Right lobe of liver (tissue), 6 donors: ENCODE measurements around the gene H6PD. TPM values are rescaled to one million over a fixed set of nuclear protein-coding genes. Genes with fewer than 3 reads are reported as not detected.

Source experiments
- ATAC-seq, 4 donors: fragments of 200-7000 bp; cut with Tn5 transposase; one replicate each; pipeline ENCODE4 v1.9.1; 2020; ENCODE audit warnings: mild to moderate bottlenecking in 4 of 4, moderate library complexity in 4 of 4
- DNase-seq, 3 donors: peaks; one replicate each; pipeline ENCODE4 v3.0.0-alpha.2; 2020
- H3K27ac ChIP-seq, 3 donors: fragments of 200-600 bp; one replicate each; pipeline ENCODE4 v1.8.0; 2022
- H3K27me3 ChIP-seq, 2 donors: fragments of 200-600 bp; one replicate each; pipeline ENCODE4 v1.8.0; 2022
- H3K36me3 ChIP-seq, 4 donors: fragments of 200-600 bp; sonication (generic) in 1 of 4; one replicate each; pipeline versions ENCODE4 v1.5.1 to v1.8.0; 2017 to 2022; ENCODE audit warnings: control low read depth in 1 of 4
- H3K4me1 ChIP-seq, 4 donors: fragments of 200-600 bp; sonication (generic) in 1 of 4; one replicate each; pipeline versions ENCODE4 v1.5.1 to v1.8.0; 2017 to 2022; ENCODE audit warnings: control low read depth in 1 of 4
- H3K4me3 ChIP-seq, 3 donors: fragments of 200-600 bp; one replicate each; pipeline ENCODE4 v1.8.0; 2022
- H3K9me3 ChIP-seq, 4 donors: fragments of 200-600 bp; sonication (generic) in 1 of 4; one replicate each; pipeline versions ENCODE4 v1.5.1 to v1.8.0; 2017 to 2022; ENCODE audit warnings: control low read depth in 1 of 4
- CTCF ChIP-seq, 4 donors: fragments of 200-600 bp in 3 of 4; fragments of 450-650 bp in 1 of 4; IDR thresholded peaks; one replicate each; pipeline versions ENCODE4 v1.5.1 to v1.8.0; 2016 to 2022; ENCODE audit warnings: antibody characterized with exemption in 4 of 4, mild to moderate bottlenecking in 2 of 4
- POLR2A ChIP-seq: fragments of 450-650 bp; IDR thresholded peaks from one replicate; pipeline ENCODE4 v1.6.1; 2017; ENCODE audit warnings: antibody characterized with exemption, mild to moderate bottlenecking
- WGBS: methylation state at CpG from one replicate; pipeline ENCODE4 v1.1.6; 2018; ENCODE audit warnings: low coverage, low lambda C conversion rate; ENCODE audit not compliant: insufficient coverage; ENCODE audit errors: missing lambda C conversion rate; 5-methylcytosine and 5-hydroxymethylcytosine counted together
- intact Hi-C, 2 donors: fragments of 100-400 bp; cut with DNase I; formaldehyde crosslinking; loops; one replicate each; pipeline versions ENCODE4 v1.11.2 to v1.14.1; 2022
- total RNA-seq, 6 experiments: library from RNA; depleted of rRNA in 2 of 6; stranded (reverse); fragments of >200 nt in 2 of 6; fragmentation: NEBNext Ultra II Directional in 3 of 6; extraction: Animal tissue kit (Norgen Biotek cat#: 25700) in 3 of 6; gene quantifications; one replicate each; pipeline versions ENCODE4 v1.1.0 to v1.2.4, GENCODE V29; 2016 to 2023
- donor health status: DM: no; HTN: yes; CAD: no.
- donor health status: DM: no; HTN: no; CAD: no.
- donor health status: DM: no; HTN: no; CAD: no.
- donor health status: DM: no; HTN: yes; CAD: no.
- donor health status: DM: no; HTN: yes; CAD: no.

H6PD gene
- total RNA-seq, 6 experiments from 2014 or later, result 102 to 158 (median 120) TPM

- H3K4me3 ChIP-seq, result no peak overlapping the region
- no peaks in the 10 kb centered on the region for H3K36me3 ChIP-seq
- H3K27me3 ChIP-seq, result no peaks in the 10 kb centered on the region
- H3K9me3 ChIP-seq, result no peaks in the 10 kb centered on the region
- no peaks in the 10 kb centered on the region for H3K4me1 ChIP-seq
- no peak overlapping the region for H3K27ac ChIP-seq
- no peak for TF ChIP-seq POLR2A
- TF ChIP-seq CTCF (IDR thresholded peaks at IDR 0.05), result no peak
- intact Hi-C loops, result no loop called here
- ATAC-seq, result peak in 3 of 4 donors; percentile 35 to 74 (median 44)
- peak in 1 of 3 donors; percentile 76 for DNase-seq
- 62% methylated on average over 3 of the region's 12 CpGs for WGBS
Measured at GRCh38 chr1:9275567-9276034, 41.0 kb downstream of the H6PD start.

- TF ChIP-seq CTCF (IDR thresholded peaks at IDR 0.05) (no peak), POLR2A (no peak)
- ATAC-seq, result no peak
- H3K9me3 ChIP-seq, result no peaks in the 10 kb centered on the region
- intact Hi-C loops, result no loop called here
- no peaks in the 10 kb centered on the region for H3K36me3 ChIP-seq
- no peak overlapping the region for H3K27ac ChIP-seq
- H3K4me3 ChIP-seq, result no peak overlapping the region
- H3K4me1 ChIP-seq, result no peaks in the 10 kb centered on the region
- no peaks in the 10 kb centered on the region for H3K27me3 ChIP-seq
- peak in 1 of 3 donors; percentile 10 for DNase-seq
- WGBS, result 73% methylated on average over 5 of the region's 5 CpGs
Measured at GRCh38 chr1:9278116-9278515, 43.5 kb downstream of the H6PD start.

GRCh38 chr1:9278585-9279153 lies 44.1 kb downstream of the H6PD start:
- TF ChIP-seq CTCF (IDR thresholded peaks at IDR 0.05) (no peak), POLR2A (no peak)
- Histone ChIP-seq H3K4me1 (no peaks in the 10 kb centered on the region), H3K9me3 (no peaks in the 10 kb centered on the region), H3K4me3 (no peak overlapping the region), H3K36me3 (no peaks in the 10 kb centered on the region), H3K27ac (no peak overlapping the region), H3K27me3 (no peaks in the 10 kb centered on the region)
- ATAC-seq (no peak), DNase-seq (peak in 1 of 3 donors; percentile 11)
- intact Hi-C loops, result no loop called here
- 77% methylated on average over 7 of the region's 10 CpGs for WGBS

- Histone ChIP-seq H3K4me1 (no peaks in the 10 kb centered on the region), H3K27me3 (no peaks in the 10 kb centered on the region), H3K36me3 (no peaks in the 10 kb centered on the region), H3K27ac (no peak overlapping the region), H3K4me3 (no peak overlapping the region), H3K9me3 (no peaks in the 10 kb centered on the region)
- no peak for TF ChIP-seq POLR2A
- no peak for TF ChIP-seq CTCF (IDR thresholded peaks at IDR 0.05)
- 61% methylated on average over 17 of the region's 23 CpGs for WGBS
- ATAC-seq (no peak), DNase-seq (peak in 2 of 3 donors; percentile 24 to 52)
- intact Hi-C loops, result no loop called here
Measured at GRCh38 chr1:9279172-9279840, 44.7 kb downstream of the H6PD start.
